Measurements from ENCODE around the gene AKAP6. TPM values are rescaled to one million over a fixed set of nuclear protein-coding genes. Genes with fewer than 3 reads are reported as not detected.

The AKAP6 gene
- total RNA-seq, 1 donor from 2014 or later, result 4.4 TPM

DNA sequence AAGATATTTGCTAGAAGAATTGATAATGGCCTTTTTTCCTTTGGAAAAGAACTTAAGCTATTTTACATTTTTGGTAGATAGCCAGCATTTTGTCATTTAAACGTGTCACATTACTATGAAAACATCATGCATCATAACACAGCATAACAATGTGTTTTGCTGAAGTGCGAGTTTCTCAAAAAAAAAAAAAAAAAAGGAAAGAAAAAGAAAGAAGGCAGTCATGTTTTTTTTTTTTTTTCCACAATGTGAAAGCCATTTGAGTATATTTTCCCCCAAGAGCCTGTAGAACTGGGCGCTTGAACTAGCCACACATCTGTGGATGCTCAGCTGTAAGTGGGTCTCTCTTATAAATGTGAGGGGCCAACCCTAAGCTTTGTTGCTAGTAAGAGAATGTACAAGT lies 300.1 kb downstream of the AKAP6 start:
- ATAC-seq, result no peak

- no peak for ATAC-seq
Observed at GRCh38 chr14:32630701-32631100, 301.6 kb downstream of the AKAP6 start.

- ATAC-seq, result no peak
Observed at GRCh38 chr14:32633224-32633859, 304.2 kb downstream of the AKAP6 start.

DNA sequence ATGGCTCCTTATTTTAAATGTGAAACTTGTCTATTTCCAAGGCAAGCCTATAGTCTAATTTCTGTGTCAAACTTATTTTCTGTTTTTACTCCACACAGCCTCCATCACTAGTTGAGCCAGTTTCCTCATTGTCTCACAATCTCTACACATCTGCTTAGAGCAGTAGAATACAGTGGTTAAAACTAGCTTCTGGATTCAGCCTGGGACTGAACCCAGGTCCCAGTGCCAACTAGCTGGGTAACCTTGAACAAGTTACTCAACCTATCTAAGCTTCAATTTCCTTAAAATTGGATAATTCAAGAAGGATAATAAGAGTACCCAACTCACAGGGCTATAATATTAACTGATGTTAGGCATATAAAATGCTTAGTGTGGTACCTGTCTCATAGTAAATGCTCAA lies 304.8 kb downstream of the AKAP6 start:
- ATAC-seq, result no peak

DNA sequence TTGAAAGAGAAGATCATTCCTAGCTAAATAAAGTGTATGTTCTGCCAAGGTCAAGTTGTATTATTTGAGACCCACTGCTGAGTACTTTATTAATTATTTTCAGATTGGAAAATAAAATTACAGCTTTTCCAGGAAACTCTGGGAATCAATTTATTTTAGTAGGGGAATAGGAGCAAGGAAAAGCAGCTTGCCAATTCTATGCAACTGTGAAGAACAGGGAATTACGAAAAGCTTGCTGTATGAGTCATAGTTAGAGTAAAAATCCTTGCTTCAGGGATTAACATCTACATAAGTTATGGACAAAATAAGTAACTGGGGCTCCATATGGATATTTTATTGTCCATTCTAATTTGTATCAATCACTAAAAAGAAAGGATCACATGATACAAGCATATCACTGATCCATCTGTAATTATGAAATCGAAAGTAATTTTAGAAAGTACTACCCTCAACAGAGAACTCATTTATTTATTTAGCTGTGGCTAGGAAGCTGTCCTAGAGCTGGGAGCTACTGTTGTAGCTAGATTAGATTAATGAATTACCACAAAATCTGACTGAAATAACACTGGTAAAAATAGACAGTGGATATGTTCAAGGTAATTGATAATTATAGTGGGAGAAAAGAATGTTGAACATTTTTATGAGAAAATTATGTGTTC lies 306.1 kb downstream of the AKAP6 start:
- ATAC-seq, result peak; percentile 28

- ATAC-seq, result no peak
Observed at GRCh38 chr14:32637582-32637981, 308.5 kb downstream of the AKAP6 start.

DNA sequence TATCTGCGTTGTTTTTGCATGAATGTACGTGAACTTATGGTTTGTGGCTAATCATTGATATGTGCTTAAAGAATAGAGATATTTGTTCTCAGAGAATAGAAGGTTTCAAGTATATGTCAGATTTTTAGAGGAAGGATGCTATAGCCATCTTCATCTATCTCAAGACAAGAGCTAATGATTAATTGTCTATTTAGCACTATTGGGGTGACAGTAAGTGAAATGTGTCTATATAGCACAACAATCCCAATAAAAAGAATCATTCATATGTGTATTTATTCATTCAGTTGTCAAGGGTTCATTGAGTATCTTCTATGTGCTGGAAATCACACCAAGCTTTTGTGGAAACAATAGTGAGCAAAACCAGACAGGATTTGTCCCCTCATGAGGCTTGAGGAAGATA lies 310.1 kb downstream of the AKAP6 start:
- no peak for ATAC-seq

GRCh38 chr14:32645551-32645950 lies 316.5 kb downstream of the AKAP6 start:
- no peak for ATAC-seq

GRCh38 chr14:32648434-32648833 lies 319.3 kb downstream of the AKAP6 start:
- ATAC-seq, result peak; percentile 81

DNA sequence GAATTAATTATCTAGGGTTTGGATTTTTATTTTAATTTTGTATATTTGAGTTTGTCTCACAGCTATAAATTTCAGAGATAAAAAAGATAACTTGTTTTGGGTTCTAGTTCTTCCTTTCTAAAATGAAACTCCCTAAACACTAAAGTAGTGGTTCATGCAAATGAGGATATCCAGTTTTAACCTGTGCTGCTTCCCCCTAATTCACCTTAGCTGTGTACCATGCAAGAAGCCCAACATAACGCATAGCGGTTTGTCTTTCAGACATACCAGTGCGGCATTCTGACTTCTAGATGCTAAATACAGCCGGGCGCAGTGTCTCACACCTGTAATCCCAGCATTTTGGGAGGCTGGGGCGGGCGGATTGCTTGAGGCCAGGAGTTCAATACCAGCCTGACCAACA lies 320.9 kb downstream of the AKAP6 start:
- ATAC-seq, result no peak

DNA sequence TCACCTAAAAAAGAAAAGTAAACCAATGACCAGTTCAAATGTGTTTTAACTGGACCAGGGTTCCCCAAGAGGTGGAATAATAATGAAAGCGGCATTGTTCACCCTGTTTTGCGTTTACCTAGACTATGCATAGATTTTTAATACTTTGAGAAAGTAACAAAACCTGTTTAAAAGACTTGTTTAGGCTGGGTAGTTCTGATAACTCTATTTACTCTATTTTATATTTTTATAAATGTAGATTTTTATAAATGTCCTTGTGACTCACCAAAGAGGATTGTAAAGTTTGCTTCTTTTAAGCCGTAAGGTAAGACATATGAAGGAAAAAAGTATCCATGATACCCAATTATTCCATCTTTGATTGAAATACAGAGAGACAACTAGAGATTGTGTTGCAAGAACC lies 321.6 kb downstream of the AKAP6 start:
- ATAC-seq, result no peak

DNA sequence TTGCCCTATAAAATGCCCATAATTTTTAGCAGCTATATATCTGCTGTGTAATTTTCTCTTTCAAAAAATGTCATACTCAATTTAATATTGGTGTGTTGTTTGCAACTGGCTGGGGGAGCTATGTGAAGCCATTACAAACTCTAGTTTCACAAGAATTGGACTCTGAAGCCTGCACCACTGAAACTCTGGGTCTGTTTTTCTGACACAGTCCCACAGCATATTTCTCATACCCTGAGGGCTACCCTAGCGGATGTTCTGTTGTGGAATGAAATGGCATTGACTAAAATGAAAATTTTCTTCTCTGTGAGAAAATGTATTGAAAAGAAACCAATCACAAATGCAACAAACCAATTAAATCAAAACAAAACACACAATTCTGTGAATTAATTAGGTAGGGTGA lies 325.0 kb downstream of the AKAP6 start:
- ATAC-seq, result no peak

DNA sequence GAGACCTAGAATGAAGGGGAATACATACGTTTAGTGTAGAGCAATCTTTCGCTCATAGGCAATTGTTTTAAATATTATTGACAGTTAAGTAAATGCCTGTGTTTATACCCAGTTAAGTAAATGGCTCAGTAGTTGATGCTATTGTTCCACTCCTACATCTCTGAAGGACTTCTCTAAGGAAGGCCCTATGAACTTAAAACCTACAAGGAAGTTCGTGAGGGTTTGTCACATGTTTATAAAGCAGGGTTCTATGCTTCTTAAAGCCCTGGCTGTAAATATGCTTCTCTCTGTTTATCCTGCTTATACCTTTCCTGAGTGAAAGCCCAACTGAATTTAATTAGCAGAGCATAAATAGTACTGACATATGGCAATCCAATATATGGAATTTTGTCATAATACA lies 327.5 kb downstream of the AKAP6 start:
- ATAC-seq, result no peak

- ATAC-seq, result no peak
Observed at GRCh38 chr14:32657081-32657480, 328.0 kb downstream of the AKAP6 start.

DNA sequence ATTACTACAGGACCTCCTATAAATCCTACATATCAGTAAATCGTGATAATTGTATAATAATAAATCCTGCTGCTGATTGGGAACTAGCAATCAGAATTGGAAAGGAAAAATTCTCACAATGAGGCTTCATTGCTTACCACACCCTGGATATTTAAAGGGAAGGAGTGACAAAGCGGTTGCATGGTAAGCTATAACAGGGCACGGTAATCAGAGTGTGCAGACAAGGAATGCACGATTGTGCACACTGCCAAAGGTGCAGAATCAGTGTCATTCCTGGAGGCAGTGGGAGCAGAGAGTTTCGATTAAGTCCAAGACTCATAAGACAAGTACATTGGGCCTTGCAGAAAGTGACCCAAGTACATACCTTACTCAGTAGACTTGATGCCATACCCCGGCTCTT lies 332.1 kb downstream of the AKAP6 start:
- ATAC-seq, result no peak

GRCh38 chr14:32662211-32662610 lies 333.1 kb downstream of the AKAP6 start:
- no peak for ATAC-seq

- ATAC-seq, result no peak
Observed at GRCh38 chr14:32666308-32666707, 337.2 kb downstream of the AKAP6 start.

- no peak for ATAC-seq
Observed at GRCh38 chr14:32667287-32667686, 338.2 kb downstream of the AKAP6 start.

DNA sequence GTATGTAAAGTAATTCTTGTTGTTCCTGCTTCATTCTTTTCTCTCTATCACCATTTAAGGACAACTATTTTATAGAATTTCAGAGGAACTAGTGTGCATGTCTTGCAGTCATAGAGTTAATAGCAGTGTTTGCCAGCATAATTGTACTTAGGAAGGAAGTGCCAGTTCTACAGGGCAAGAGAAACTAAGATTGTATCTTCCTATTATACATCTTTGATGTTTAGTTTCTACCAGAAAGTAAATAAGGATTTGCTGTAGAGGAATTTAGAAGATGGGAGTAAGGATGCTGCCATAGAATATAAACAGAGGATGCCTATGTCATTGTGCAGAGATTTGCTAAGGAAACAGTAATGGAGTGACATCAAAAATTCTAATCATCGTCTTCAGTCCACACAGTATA lies 338.7 kb downstream of the AKAP6 start:
- ATAC-seq, result no peak

DNA sequence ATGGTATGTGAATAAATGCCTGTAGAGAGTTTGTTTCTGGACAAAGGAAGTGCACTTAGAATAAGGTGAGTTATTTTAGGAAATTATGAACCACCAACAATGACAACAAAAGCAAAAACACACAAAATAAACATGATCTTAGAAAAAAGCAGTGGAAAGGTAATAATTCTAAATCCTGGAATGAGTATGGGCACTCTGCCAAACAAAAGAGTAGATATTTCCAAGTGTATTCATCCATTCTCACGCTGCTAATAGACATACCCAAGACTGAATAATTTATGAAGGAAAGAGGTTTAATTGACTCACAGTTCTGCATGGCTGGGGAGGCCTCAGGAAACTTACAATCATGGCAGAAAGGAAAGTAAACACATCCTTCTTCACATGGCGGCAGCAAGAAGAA lies 340.3 kb downstream of the AKAP6 start:
- ATAC-seq, result no peak

DNA sequence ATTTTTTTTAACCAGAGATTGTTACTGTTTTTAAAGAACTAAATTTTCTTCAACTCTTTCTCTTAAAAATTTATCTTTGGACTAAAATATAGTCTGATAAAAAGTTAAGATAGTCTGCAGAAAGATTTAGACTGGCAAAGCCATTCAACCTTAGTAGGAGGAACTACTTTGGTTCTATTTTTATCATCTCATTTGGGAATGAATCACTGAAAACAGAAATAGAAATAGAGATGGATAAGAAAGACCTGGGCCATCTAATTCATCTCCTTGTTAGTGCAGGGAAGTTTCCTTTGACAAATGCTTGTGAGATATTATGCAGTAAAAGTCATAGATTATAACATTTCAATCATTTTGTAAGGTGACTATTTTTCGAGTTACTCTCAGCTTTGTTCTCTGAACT lies 346.3 kb downstream of the AKAP6 start:
- no peak for ATAC-seq

DNA sequence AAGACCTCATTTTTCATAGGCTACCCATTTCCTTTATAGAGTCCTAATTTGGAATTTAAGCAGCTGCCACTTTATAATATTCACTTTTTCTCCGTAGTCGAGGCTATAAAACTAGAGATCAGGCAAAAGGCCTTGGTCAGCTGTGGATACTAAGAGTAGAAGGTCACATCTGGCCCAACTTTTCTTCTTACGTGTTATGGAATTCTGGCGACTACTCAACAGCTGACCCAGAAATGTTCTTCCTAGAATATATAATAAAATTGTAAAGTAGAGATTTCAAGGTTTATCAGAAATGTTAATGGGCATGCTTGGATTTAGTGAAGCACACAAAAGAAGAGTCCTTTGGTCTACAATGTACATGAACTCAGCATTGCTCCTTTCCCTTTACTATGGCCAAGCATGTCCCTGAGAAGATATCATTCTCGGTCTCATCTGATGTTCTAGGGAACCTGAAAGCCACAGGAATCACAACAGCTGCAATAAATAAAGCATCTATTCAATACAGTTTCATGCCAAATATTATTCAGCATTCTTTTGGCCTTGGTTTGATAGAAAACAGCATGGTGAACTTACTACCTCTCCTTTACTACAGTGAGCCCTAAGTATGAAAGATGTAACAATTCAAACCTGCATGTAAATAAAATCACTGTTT lies 348.2 kb downstream of the AKAP6 start:
- no peak for ATAC-seq

GRCh38 chr14:32678088-32678487 lies 349.0 kb downstream of the AKAP6 start:
- ATAC-seq, result no peak

DNA sequence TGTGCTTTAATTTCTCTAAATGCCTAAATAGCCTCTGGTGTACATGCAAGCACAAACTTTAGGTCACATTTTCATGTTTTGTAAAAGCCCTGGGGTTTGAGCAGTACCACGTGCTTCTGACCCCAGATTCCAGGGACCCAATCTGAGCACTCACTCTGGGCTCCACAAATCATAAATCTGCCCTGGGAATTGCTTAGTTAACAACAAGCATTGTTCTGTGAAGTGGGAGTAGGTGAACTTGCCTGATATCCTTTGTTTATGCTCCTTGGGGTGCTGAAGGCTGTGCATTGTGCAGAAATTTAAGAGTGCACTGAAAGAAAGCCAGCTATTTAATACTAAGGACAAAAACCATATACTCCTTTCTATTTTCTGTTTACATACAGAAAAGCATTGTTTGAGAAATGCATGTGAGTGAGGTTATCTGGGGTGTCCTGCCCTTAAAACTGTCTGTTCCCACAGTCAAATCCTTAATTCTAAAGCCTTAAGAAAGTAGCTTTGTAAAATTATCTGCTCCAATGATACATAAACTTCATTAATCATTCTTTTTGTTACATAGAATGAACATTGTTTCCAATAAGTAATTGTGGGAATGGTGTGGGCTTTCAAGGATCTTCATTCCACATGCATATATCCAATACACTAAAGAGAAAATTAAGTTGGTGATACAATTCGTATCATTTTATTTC lies 351.0 kb downstream of the AKAP6 start:
- no peak for ATAC-seq
